Measurements from ENCODE around the gene TRIML1. TPM values are rescaled to one million over a fixed set of nuclear protein-coding genes. Genes with fewer than 3 reads are reported as not detected.

TRIML1 gene
- polyA plus RNA-seq, 1 donor from 2014 or later: not detected

- no peaks in the 10 kb centered on the region for H3K9me2 ChIP-seq (ENCODE audit: insufficient read depth, low read length)
- H4K20me1 ChIP-seq (ENCODE audit: insufficient read depth): no peaks in the 10 kb centered on the region
- H3K27ac ChIP-seq (ENCODE audit: low read length): no peak overlapping the region
- H2AFZ ChIP-seq (ENCODE audit: low read depth, low read length): no peak overlapping the region
- H3K27me3 ChIP-seq (ENCODE audit: insufficient read depth, low read depth, low read length): no peaks in the 10 kb centered on the region
- no peak overlapping the region for H3K4me3 ChIP-seq (ENCODE audit: low read length)
- no peak overlapping the region for H3K9ac ChIP-seq (ENCODE audit: low read length)
- TF ChIP-seq MXI1 (conservative IDR thresholded peaks at IDR 0.05; ENCODE audit: poor library complexity, severe bottlenecking): no peak
- no peak for TF ChIP-seq EP300 (conservative IDR thresholded peaks at IDR 0.05; ENCODE audit: poor library complexity, severe bottlenecking)
- TF ChIP-seq CTCF (IDR thresholded peaks at IDR 0.05; ENCODE audit: poor library complexity, severe bottlenecking): no peak
- TF ChIP-seq RAD21 (conservative IDR thresholded peaks at IDR 0.05): no peak
- no peak for TF ChIP-seq POLR2AphosphoS5 (IDR thresholded peaks at IDR 0.05)
- TF ChIP-seq TAF1 (IDR thresholded peaks at IDR 0.05; ENCODE audit: low read depth): no peak
- no peak for TF ChIP-seq SMC3 (conservative IDR thresholded peaks at IDR 0.05; ENCODE audit: poor library complexity)
- TF ChIP-seq EZH2 (IDR thresholded peaks at IDR 0.05; ENCODE audit: borderline replicate concordance, insufficient read depth, low read length, poor library complexity, severe bottlenecking): no peak
- TF ChIP-seq REST (IDR thresholded peaks at IDR 0.05; ENCODE audit: borderline replicate concordance): no peak
- no peak overlapping the region for H3K4me2 ChIP-seq (ENCODE audit: low read length)
- H3F3A ChIP-seq (ENCODE audit: insufficient read depth, low read length, poor library complexity, severe bottlenecking): no peaks in the 10 kb centered on the region
- H3K36me3 ChIP-seq (ENCODE audit: insufficient read depth, low read length): no peaks in the 10 kb centered on the region
- no peaks in the 10 kb centered on the region for H3K79me2 ChIP-seq (replicated peaks; ENCODE audit: insufficient read depth, low read length)
- H3K9me3 ChIP-seq (ENCODE audit: low read length): no peaks in the 10 kb centered on the region
Measured at GRCh38 chr4:188194421-188194820, 55.2 kb downstream of the TRIML1 start.

- no peak overlapping the region for H3K4me2 ChIP-seq (ENCODE audit: low read length)
- H3K9me3 ChIP-seq (ENCODE audit: low read length): no peaks in the 10 kb centered on the region
- no peak for TF ChIP-seq RAD21 (conservative IDR thresholded peaks at IDR 0.05)
- no peak for TF ChIP-seq MXI1 (conservative IDR thresholded peaks at IDR 0.05; ENCODE audit: poor library complexity, severe bottlenecking)
- TF ChIP-seq CTCF (IDR thresholded peaks at IDR 0.05; ENCODE audit: poor library complexity, severe bottlenecking): no peak
- TF ChIP-seq POLR2AphosphoS5 (IDR thresholded peaks at IDR 0.05): no peak
- TF ChIP-seq TAF1 (IDR thresholded peaks at IDR 0.05; ENCODE audit: low read depth): no peak
- TF ChIP-seq SMC3 (conservative IDR thresholded peaks at IDR 0.05; ENCODE audit: poor library complexity): no peak
- TF ChIP-seq EP300 (conservative IDR thresholded peaks at IDR 0.05; ENCODE audit: poor library complexity, severe bottlenecking): no peak
- no peak for TF ChIP-seq REST (IDR thresholded peaks at IDR 0.05; ENCODE audit: borderline replicate concordance)
- no peak for TF ChIP-seq EZH2 (IDR thresholded peaks at IDR 0.05; ENCODE audit: borderline replicate concordance, insufficient read depth, low read length, poor library complexity, severe bottlenecking)
- no peaks in the 10 kb centered on the region for H3K9me2 ChIP-seq (ENCODE audit: insufficient read depth, low read length)
- H3K36me3 ChIP-seq (ENCODE audit: insufficient read depth, low read length): no peaks in the 10 kb centered on the region
- no peak overlapping the region for H3K4me3 ChIP-seq (ENCODE audit: low read length)
- no peaks in the 10 kb centered on the region for H3F3A ChIP-seq (ENCODE audit: insufficient read depth, low read length, poor library complexity, severe bottlenecking)
- H3K9ac ChIP-seq (ENCODE audit: low read length): no peak overlapping the region
- no peak overlapping the region for H2AFZ ChIP-seq (ENCODE audit: low read depth, low read length)
- no peaks in the 10 kb centered on the region for H4K20me1 ChIP-seq (ENCODE audit: insufficient read depth)
- no peaks in the 10 kb centered on the region for H3K79me2 ChIP-seq (replicated peaks; ENCODE audit: insufficient read depth, low read length)
- H3K27me3 ChIP-seq (ENCODE audit: insufficient read depth, low read depth, low read length): no peaks in the 10 kb centered on the region
- no peak overlapping the region for H3K27ac ChIP-seq (ENCODE audit: low read length)
Measured at GRCh38 chr4:188195389-188195985, 56.2 kb downstream of the TRIML1 start.

Data from neural cell (in vitro differentiated cells).